GM18907 (cell line): Measurements from ENCODE around the gene STK11IP.

ENCODE experiments used
- ATAC-seq: cut with Tn5 transposase; IDR thresholded peaks from one replicate; pipeline ENCODE4 v1.9.1; 2021; ENCODE audit warnings: mild to moderate bottlenecking, moderate library complexity; ENCODE audit not compliant: unreplicated experiment

The STK11IP gene

GRCh38 chr2:219562049-219563020 is 35.3 kb upstream of the STK11IP start:
- no peak for ATAC-seq

GRCh38 chr2:219563271-219563928 is 34.3 kb upstream of the STK11IP start:
- no peak for ATAC-seq

DNA sequence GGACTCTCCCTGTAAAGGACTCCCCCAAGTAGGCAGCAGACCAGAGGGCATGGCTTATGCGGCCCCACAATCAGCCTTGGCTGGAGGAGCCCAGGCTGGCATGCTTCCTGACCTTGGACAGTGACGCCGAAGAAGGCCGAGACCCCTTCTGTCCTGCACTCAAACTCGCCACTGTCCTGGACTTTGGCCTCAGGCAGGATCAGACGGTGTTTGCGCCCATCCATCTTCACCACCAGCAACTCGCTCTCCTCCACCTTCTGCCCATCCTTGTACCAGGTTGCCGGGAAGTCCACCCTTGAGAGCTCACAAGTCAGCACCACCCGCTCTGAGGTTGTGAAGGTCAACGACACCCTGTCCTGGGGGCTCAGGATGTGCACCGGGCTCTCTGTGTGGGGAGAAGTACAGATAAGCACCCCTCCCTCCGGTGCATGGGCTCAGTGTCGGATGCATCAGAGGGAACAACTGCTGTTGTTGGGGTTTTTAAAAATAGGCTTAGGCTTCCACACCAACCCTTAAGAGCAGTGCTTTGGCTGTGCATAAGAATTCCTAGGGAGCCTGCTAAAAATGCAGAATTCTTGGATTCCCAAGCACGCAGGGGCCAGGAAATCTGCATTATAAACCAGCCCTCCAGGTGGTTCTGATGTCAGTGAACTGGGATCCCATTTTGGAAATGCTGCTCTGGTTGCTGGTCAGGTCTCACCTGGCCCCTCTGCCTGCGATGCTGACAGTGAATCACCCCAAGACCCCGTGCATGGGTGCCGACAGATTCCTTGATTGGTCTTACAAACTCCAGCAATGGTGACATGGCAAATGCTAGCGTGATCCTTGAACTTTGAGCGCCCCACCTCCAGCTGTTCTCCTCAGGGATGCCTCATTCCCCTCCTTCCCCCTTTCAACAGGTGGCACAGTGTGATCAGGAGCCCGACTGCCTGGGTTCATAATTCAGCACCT is 32.3 kb upstream of the STK11IP start:
- no peak for ATAC-seq

GRCh38 chr2:219566640-219567039 is 31.0 kb upstream of the STK11IP start:
- no peak for ATAC-seq

- no peak for ATAC-seq
These were observed 30.5 kb upstream of the STK11IP start for GRCh38 chr2:219567131-219567530.

DNA sequence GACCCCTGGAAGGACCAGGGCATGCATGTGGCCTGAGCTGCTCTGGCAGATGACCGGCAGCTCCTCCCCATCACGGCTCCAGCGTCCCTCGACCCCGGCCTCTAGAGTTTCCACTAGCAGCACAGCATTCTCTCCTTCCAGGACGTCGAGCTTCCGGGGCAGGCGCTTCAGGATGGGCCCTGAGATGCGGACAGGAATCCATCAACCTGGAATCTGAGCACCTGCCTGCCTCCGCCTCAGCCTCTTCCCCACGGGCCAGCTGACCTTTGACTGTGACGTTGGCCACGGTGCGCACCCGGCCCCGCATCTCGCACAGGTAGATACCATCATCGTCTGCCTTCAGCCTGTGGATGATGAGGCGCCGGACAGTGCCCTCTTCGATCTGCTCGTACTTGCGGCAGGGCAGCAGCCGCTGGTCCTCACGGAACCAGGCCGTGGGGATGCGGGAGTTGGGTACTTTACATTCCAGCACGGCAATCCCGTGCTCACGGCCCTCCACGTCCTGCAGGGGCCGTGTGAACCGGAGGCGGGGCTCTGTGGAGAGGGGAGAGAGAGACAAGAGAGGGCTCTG is 29.8 kb upstream of the STK11IP start:
- ATAC-seq, result no peak

DNA sequence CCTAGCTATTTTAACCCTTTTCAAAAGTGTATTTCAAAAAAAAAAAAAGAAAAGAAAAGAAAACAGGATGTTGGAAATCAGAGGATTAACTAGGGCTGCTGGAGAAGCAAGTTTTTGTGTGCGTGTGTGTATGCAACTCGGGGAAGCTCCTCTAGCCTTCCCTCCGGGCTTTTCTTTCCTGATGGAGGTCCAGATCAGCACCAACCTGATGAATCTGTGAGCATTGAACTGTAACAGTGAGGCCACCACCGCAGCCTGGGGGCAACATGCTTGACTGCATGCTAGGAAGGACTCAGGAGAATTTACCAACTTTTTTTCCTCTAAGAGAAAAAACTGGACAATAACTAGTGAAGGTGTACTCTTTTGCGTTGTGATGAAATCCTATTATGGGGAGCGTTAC is 28.6 kb upstream of the STK11IP start:
- no peak for ATAC-seq

DNA sequence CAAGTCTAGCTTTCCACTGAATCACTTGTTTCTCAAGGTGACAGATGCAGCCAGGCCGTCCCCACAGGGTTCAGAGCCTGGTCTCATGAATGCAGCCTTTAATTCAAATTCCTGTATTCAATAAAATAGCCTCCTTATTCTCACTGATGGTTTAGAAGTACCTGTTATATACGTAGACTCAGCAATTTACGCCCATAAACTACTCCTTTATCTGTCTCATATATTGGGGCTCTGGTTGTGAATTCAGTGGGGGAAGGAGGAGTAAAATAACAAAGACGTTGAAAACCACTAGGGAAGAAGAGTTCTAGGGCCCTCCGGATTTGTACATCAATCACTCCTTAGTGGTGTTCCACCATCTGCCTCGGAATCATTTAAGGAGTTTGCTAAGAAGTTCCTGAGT is 28.0 kb upstream of the STK11IP start:
- ATAC-seq, result no peak

DNA sequence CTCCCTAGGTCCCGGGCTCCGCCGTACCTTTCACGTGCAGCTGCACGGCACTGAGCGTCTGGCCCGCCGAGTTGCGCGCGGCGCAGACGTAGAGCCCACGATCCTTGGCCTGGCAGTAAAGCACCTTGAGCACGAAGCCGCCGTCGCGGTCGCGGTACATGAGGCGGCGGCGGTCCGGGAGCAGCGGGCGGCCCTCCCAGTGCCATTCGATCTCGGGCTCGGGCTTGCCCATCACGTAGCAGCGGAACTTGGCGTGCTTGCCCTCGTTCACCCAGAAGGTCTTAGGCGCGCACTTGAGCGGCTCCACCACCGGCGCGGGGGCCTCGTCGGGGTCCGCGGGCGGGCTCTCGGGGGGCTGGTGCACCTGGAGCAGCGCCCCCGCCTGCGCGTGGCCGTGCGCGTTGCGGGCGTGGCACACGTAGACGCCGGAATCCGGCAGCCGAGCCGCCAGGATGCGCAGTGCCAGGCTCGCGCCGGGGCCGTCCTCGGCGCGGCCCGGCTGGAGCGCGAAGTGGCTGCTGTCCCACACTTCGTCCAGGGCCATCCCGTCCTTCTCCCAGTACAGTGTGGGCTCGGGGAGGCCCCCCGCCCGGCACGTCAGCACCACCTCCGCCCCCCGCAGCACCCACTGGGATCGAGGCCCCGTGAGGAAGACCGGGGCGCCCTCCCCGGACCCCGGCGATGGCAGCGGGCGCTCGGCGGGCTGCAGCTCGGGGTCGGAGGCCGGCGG is 27.3 kb upstream of the STK11IP start:
- ATAC-seq, result no peak

GRCh38 chr2:219570924-219571310 is 26.7 kb upstream of the STK11IP start:
- ATAC-seq, result no peak

- no peak for ATAC-seq
These were observed 26.1 kb upstream of the STK11IP start, which contains the start of gene OBSL1 for GRCh38 chr2:219571311-219572236. Gene OBSL1, minus strand, starts transcription at chr2:219571539. Its CDS starts 307 bp downstream, at chr2:219571232.

GRCh38 chr2:219572237-219573001 is 25.2 kb upstream of the STK11IP start, which contains the start of gene INHA:
Gene INHA, plus strand, starts transcription at chr2:219572310. Its CDS starts 65 bp downstream, at chr2:219572375.
- ATAC-seq, result no peak

DNA sequence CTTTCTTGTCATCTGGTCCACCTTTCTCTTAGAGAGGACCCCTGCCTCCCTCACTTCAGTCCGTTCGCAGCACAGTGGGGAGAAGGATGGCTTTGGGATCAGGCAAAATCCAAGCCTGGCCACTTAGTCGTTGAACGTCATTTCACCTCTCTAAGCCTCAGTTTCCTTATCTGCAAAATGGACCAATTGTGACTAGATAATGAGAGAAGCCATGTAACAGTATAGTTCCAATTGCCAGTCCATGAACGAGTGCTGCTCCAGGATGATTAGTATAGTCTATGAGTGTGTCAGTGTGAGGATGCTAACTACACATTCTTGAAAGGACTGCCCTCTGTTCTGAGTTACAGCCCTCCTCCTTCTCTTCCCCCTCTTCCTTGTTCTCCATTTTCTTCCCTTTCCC is 24.5 kb upstream of the STK11IP start:
- no peak for ATAC-seq

DNA sequence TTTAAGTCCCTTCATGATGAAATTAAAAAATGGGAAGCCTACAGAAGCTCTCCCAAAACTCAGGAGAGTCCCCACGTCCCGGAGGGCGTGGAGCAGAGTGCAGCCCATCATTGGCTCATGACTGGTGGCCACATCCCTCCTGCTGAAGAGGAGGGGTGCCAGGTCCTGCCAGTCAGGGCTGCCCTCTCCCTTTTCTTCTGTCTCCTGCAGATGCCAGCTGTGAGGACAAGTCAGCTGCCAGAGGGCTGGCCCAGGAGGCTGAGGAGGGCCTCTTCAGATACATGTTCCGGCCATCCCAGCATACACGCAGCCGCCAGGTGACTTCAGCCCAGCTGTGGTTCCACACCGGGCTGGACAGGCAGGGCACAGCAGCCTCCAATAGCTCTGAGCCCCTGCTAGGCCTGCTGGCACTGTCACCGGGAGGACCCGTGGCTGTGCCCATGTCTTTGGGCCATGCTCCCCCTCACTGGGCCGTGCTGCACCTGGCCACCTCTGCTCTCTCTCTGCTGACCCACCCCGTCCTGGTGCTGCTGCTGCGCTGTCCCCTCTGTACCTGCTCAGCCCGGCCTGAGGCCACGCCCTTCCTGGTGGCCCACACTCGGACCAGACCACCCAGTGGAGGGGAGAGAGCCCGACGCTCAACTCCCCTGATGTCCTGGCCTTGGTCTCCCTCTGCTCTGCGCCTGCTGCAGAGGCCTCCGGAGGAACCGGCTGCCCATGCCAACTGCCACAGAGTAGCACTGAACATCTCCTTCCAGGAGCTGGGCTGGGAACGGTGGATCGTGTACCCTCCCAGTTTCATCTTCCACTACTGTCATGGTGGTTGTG is 23.0 kb upstream of the STK11IP start:
- no peak for ATAC-seq

DNA sequence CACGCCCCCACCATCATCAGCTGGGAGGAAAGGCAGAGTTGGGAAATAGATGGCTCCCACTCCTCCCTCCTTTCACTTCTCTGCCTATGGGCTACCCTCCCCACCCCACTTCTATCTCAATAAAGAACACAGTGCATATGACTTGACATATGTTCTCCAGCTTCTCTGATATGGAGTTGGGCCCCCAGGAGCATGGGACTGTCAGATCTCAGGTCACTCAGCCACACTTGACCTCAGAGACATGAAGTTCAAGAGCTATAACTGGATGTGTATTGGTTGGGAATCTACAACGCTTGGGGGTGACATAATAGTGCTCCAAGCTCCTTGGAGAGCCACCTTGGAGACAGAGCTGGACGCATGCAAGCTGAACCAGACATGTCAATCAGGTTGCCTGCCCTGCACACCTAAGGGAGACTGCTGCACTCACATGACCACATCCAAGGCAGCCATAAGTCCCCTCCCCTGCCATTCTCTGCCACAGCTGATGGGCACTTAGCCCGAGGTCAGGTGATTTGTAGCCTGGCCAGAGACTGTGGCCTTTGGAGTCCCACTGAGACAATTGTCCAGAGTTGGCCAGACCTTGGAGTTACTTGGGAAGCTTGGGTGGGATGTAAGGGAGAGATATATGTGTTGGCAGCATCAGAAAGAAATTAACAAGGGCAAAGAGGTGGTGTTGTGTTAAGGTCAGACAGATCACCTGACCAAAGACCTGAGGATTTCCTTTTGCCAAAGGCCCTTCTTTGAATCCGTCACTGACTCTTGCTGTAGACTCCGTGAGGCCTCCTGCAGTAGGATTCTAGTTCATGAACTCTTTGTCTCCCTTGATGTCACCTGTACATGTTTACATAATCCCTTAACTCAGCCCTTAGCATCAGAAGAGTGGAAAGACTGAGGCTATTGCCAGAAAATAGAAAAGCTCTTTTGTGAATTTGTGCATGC is 21.8 kb upstream of the STK11IP start:
- ATAC-seq, result no peak
